Adrenal gland (tissue), 12 donors: Measurements from ENCODE around the gene C17orf100. TPM values are rescaled to one million over a fixed set of nuclear protein-coding genes. Genes with fewer than 3 reads are reported as not detected.

Experiments
- DNase-seq, 7 donors: peaks; one replicate each; pipeline ENCODE4 v3.0.0-alpha.2; 2019 to 2020
- H3K27ac ChIP-seq, 5 donors: fragments of 200-600 bp; sonication (generic) in 4 of 5; 1 replicate in 3 of 5; 2 replicates in 2 of 5; pipeline versions ENCODE4 v1.5.1 to v1.8.0; 2016 to 2020; ENCODE audit warnings: mild to moderate bottlenecking in 1 of 5
- H3K27me3 ChIP-seq: fragments of 200-600 bp; 2 replicates; pipeline ENCODE4 v1.8.0; 2021
- H3K36me3 ChIP-seq, 2 donors: fragments of 200-600 bp; replicated peaks in 1 of 2; 1 replicate in 1 of 2; 2 replicates in 1 of 2; pipeline versions ENCODE4 v1.5.1 to v1.8.0; 2018 to 2022
- H3K4me1 ChIP-seq, 2 donors: fragments of 200-600 bp; replicated peaks in 1 of 2; 1 replicate in 1 of 2; 2 replicates in 1 of 2; pipeline versions ENCODE4 v1.5.1 to v1.8.0; 2018 to 2021
- H3K4me3 ChIP-seq, 4 donors: fragments of 200-600 bp; sonication (generic) in 3 of 4; one replicate each; pipeline ENCODE4 v1.5.1; 2016 to 2018
- H3K9me3 ChIP-seq, 3 donors: fragments of 200-600 bp; sonication (generic) in 1 of 3; replicated peaks in 1 of 3; 1 replicate in 2 of 3; 2 replicates in 1 of 3; pipeline versions ENCODE4 v1.5.1 to v1.8.0; 2016 to 2021
- CTCF ChIP-seq, 6 experiments: fragments of 450-650 bp in 4 of 6; fragments of 200-600 bp in 2 of 6; sonication (generic) in 1 of 6; IDR thresholded peaks; 1 replicate in 5 of 6; 2 replicates in 1 of 6; pipeline versions ENCODE4 v1.5.1 to v1.8.0; 2016 to 2021; ENCODE audit warnings: antibody characterized with exemption in 6 of 6, mild to moderate bottlenecking in 2 of 6, moderate library complexity in 1 of 6
- POLR2A ChIP-seq, 2 donors: fragments of 450-650 bp; IDR thresholded peaks; one replicate each; pipeline ENCODE4 v1.6.1; 2017; ENCODE audit warnings: antibody characterized with exemption in 2 of 2, mild to moderate bottlenecking in 2 of 2, moderate library complexity in 1 of 2
- WGBS, 4 donors: extraction: QIAGEN DNeasy Blood & Tissue Kit in 2 of 4; methylation state at CpG; one replicate each; pipeline versions ENCODE4 v1.1.5 to v1.1.7; 2013 to 2017; 5-methylcytosine and 5-hydroxymethylcytosine counted together
- intact Hi-C, 2 donors: fragments of 100-400 bp; cut with DNase I; formaldehyde crosslinking; loops; one replicate each; pipeline versions ENCODE4 v1.14.1 to v1.15.0; 2022 to 2023
- polyA plus RNA-seq, 3 donors: library from polyadenylated mRNA; stranded (reverse); fragments of 200-250 nt in 2 of 3; fragments of 350-450 nt in 1 of 3; fragmentation: Illumina TruSeq in 1 of 3; extraction: RNeasy Lipid Tissue Mini Kit (QIAGEN cat#74804) in 1 of 3; gene quantifications; one replicate each; pipeline ENCODE4 v1.2.3, GENCODE V29; 2013 to 2014
- total RNA-seq, 9 donors: library from RNA; depleted of rRNA in 4 of 9; stranded (reverse); fragments of >200 nt in 4 of 9; fragments of 120-200 nt in 1 of 9; fragmentation: NEBNext Ultra II Directional in 1 of 9; extraction: Animal tissue kit (Norgen Biotek cat#: 25700) in 1 of 9; gene quantifications; one replicate each; pipeline versions ENCODE4 v1.1.0 to v1.2.4, GENCODE V29; 2013 to 2023
- donor health status: healthy with polysubstance abuse.
- donor health status: Bipolar disorder and iron deficiency.
- donor health status: DM: yes; HTN: yes; CAD: no.
- donor health status: DM: no; HTN: no; CAD: no.
- donor health status: DM: no; HTN: no; CAD: no.
- donor health status: DM: yes; HTN: yes; CAD: no.

C17orf100 gene
- total and polyA plus RNA-seq, 12 donors = 0.87 to 3.6 (median 2.1) TPM

GRCh38 chr17:6681671-6682070 lies 30.1 kb downstream of the C17orf100 start:
- Histone ChIP-seq H3K27ac (no peak overlapping the region), H3K4me1 (no peaks in the 10 kb centered on the region), H3K27me3 (peaks cover 18% of the 10 kb centered on the region), H3K4me3 (no peak overlapping the region), H3K36me3 (no peaks in the 10 kb centered on the region), H3K9me3 (no peaks in the 10 kb centered on the region)
- intact Hi-C loops = no loop called here
- 56 to 81% (median 73%) methylated on average over 5 of the region's 5 CpGs for WGBS, 4 donors
- no peak for TF ChIP-seq POLR2A (IDR thresholded peaks at IDR 0.05)
- no peak for TF ChIP-seq CTCF (IDR thresholded peaks at IDR 0.05)
- DNase-seq = no peak

- Histone ChIP-seq H3K27ac (no peak overlapping the region), H3K27me3 (peaks cover 13% of the 10 kb centered on the region), H3K4me1 (no peaks in the 10 kb centered on the region), H3K9me3 (no peaks in the 10 kb centered on the region), H3K4me3 (no peak overlapping the region), H3K36me3 (no peaks in the 10 kb centered on the region)
- TF ChIP-seq POLR2A (IDR thresholded peaks at IDR 0.05) (no peak), CTCF (IDR thresholded peaks at IDR 0.05) (no peak)
- intact Hi-C loops = no loop called here
- 83 to 88% (median 88%) methylated on average over 2 to 4 of the region's 4 CpGs for WGBS, 4 donors
- DNase-seq = no peak
These were observed 30.8 kb downstream of the C17orf100 start for GRCh38 chr17:6682339-6682738.

GRCh38 chr17:6683081-6683684 lies 31.6 kb downstream of the C17orf100 start:
- peaks cover 4% of the 10 kb centered on the region for H3K27me3 ChIP-seq
- no peak for DNase-seq
- 90 to 93% (median 91%) methylated on average over 3 of the region's 3 CpGs for WGBS, 4 donors
- no peaks in the 10 kb centered on the region for H3K9me3 ChIP-seq
- no peaks in the 10 kb centered on the region for H3K4me1 ChIP-seq
- intact Hi-C loops = no loop called here
- no peak overlapping the region for H3K4me3 ChIP-seq
- TF ChIP-seq POLR2A (IDR thresholded peaks at IDR 0.05) (no peak), CTCF (IDR thresholded peaks at IDR 0.05) (no peak)
- no peaks in the 10 kb centered on the region for H3K36me3 ChIP-seq
- no peak overlapping the region for H3K27ac ChIP-seq

- WGBS, 4 donors = 93 to 100% (median 95%) methylated on average over 1 to 3 of the region's 3 CpGs
- no peak for TF ChIP-seq POLR2A (IDR thresholded peaks at IDR 0.05)
- no peak for TF ChIP-seq CTCF (IDR thresholded peaks at IDR 0.05)
These were observed 32.3 kb downstream of the C17orf100 start for GRCh38 chr17:6683730-6684459.

More at GRCh38 chr17:6683730-6684459, 32.3 kb downstream of the C17orf100 start:
- intact Hi-C loops = no loop called here
- H3K9me3 ChIP-seq = no peaks in the 10 kb centered on the region
- H3K36me3 ChIP-seq = no peaks in the 10 kb centered on the region
- H3K27ac ChIP-seq = no peak overlapping the region
- H3K4me3 ChIP-seq = no peak overlapping the region
- H3K27me3 ChIP-seq = no peaks in the 10 kb centered on the region
- no peak for DNase-seq
- H3K4me1 ChIP-seq = no peaks in the 10 kb centered on the region
